Hypothalamus (tissue), 51 donors: ENCODE results near the gene CEP83.
A peak's percentile ranks its signal among the peaks of the same experiment; 100 is the strongest.
"Not testable (repeated sequence)": the region's sequence is repeated elsewhere in the genome, so short reads cannot be mapped to it uniquely, and the experiment has no call there.

Experiments
- DNase-seq, 51 donors: peaks; one replicate each; lab custom pipeline; 2025; lab: John Stamatoyannopoulos, UW

CEP83 gene, protein sequence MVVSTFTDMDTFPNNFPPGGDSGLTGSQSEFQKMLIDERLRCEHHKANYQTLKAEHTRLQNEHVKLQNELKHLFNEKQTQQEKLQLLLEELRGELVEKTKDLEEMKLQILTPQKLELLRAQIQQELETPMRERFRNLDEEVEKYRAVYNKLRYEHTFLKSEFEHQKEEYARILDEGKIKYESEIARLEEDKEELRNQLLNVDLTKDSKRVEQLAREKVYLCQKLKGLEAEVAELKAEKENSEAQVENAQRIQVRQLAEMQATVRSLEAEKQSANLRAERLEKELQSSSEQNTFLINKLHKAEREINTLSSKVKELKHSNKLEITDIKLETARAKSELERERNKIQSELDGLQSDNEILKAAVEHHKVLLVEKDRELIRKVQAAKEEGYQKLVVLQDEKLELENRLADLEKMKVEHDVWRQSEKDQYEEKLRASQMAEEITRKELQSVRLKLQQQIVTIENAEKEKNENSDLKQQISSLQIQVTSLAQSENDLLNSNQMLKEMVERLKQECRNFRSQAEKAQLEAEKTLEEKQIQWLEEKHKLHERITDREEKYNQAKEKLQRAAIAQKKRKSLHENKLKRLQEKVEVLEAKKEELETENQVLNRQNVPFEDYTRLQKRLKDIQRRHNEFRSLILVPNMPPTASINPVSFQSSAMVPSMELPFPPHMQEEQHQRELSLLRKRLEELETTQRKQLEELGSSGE

DNA sequence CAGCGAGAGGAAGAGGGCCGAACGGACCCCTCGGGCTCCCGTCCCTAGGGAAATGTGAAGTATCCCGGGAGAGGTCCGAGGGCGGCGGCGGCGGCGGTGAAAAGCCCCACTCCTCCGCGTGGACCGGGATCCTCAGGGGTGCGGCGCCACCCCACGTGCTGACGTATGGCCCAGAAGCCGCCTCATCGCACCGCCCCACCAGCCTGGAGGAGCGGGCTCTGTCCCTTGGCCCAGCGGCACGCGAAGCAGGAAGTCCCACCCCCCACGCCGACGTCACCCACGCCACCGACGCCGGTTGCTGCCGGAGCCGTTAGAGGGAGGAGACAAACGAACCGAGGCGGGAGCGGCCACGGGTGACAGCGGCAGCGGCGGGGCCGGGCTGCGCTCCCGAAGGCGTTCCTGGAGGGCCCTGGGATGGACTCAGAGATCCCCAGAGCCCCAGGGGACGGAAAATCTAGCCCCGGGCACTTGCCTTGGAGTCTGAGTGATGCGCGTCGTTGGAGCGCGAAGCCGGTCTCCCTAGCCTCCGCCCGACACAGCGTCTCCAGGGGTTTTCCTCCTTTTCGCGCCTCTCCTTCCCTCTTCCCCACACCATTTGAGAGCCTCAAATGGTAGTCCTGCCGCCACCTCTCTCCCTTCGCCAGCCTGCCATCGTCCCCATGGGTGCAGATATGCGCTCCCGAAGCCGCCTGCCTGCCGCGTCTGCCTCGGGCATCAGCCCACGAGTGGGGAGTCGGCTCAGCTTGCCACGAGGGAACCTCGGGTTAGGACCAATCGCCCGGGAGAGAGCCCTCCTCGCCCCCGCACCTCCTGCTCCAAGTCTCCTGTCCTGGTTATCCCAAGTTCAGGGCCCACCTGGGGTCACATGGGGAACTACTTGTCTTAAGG, at the start of gene CEP83:
TSS of gene CEP83 (minus strand) at position 140 of the 888 bp plus-strand sequence. CDS start 47,377 bp downstream, outside the sequence.
- DNase-seq = peak; percentile 63 to 98 (median 94)

DNA sequence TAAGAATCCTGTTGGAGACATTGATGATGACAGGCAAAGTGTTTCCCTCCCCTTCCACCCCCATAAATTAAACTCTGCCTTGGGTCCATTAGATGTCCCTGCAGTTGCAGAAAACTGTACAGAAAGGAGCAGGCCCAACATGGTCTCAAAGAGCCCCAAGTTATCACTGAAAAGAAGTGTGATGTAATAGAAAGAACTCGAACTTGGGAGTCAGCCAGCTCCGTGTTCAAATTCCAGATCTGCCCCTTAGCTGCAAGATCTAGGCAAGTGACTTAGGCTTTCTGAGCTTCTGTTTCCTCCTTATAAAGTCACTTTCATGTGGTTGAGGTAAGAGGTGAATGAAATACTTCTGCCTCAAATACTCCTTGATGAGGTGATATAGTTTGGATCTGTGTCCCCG, 49.6 kb upstream of the CEP83 start:
- DNase-seq = no peak

GRCh38 chr12:94507455-94507854, 47.8 kb upstream of the CEP83 start:
- DNase-seq = no peak

GRCh38 chr12:94504386-94504785, 44.7 kb upstream of the CEP83 start:
- no peak for DNase-seq

GRCh38 chr12:94503619-94504018, 44.0 kb upstream of the CEP83 start:
- DNase-seq = no peak

DNA sequence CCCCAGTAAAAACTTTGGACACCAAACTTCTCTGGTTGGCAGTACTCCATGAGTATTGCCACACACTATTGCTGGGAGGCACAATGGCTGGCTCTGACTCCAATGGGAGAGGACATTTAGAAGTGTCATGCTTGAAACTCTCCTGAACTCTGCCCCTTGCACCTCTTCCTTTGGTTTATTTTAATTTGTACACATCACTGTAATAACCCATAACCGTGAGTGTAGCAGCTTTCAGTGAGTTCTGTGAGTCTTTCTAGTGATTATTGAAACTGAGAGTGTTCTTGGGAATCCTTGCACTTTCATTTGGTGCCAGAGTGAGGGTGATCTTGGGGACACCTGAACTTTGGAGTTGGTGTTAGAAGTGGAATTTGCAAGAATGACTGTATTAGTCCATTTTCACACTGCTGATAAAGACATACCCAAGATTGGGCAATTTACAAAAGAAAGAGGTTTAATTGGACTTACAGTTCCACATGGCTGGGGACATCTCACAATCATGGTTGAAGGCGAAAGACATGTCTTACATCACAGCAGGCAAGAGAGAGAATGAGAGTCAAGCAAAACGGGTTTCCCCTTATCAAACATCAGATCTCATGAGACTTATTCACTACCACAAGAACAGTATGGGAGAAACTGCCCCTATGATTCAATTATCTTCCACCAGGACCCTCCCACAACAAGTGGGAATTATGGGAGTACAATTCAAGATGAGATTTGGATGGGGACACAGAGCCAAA, 41.3 kb upstream of the CEP83 start:
- no peak for DNase-seq

- no peak for DNase-seq
Measured at GRCh38 chr12:94498698-94499097, 39.0 kb upstream of the CEP83 start.

- DNase-seq = no peak
Measured at GRCh38 chr12:94498073-94498472, 38.4 kb upstream of the CEP83 start.

GRCh38 chr12:94495445-94496115, 35.9 kb upstream of the CEP83 start:
- no peak for DNase-seq

GRCh38 chr12:94491489-94491888, 31.8 kb upstream of the CEP83 start:
- no peak for DNase-seq

GRCh38 chr12:94488463-94488862, 28.8 kb upstream of the CEP83 start:
- no peak for DNase-seq

DNA sequence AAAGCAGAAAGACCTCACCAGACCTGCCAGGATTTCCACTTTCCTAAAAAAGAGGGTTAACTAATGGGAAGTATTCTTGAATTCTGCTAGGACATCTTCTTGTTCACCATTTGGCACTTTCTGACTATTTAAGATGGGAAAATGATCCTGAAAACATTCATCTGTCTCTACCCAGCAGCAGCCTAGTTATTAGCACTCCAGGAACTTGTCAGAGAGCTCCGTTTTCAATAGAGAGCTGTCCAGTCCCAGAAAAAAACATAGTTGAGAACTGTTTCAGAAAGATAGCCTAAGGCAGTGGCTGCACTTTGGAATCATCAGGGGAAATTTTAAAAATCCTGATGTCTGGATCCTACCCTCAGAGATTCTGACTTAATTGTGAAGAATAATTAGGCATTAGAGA, 22.1 kb upstream of the CEP83 start:
- no peak for DNase-seq

DNA sequence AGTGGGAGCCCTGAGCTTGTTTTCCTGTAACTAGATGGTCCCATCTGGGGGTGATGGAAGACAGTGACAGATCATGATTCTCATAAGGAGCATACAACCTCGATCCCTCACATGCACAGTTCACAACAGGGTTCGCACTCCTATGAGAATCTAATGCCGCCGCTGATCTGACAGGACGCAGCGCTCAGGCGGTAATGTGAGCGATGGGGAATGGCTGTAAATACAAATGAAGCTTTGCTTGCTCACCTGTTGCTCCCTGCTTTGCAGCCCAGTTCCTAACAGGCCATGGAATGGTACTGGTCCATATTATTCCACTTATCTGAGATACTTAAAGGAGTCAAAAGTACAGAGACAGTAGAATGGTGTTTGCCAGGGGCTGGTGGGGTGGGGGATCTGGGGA, 9.9 kb upstream of the CEP83 start:
- no peak for DNase-seq

- no peak for DNase-seq
Measured at GRCh38 chr12:94460616-94460959, 921 bp upstream of the CEP83 start.

GRCh38 chr12:94458877-94459727, 565 bp downstream of the CEP83 start:
- DNase-seq = peak in 4 of 51 donors; percentile 44 to 71 (median 58)

DNA sequence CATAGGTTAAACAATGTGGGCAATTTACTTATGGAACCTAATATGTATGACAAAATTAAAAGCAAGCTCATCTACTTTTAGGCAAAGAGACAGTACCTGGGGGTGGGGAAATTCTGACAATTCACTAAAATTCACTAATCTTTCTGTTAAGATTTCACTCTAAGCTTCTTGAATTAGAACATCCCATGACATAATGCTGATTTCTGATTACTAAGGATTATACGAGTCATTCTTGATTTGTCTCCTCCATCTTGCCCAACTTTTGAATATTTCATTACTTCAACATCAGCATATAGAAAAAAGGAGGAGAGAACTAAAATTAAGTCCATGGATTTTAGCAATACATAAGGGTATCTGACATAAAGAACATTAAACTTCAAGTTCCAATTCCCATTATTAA, 2.4 kb downstream of the CEP83 start:
- DNase-seq = no peak

DNA sequence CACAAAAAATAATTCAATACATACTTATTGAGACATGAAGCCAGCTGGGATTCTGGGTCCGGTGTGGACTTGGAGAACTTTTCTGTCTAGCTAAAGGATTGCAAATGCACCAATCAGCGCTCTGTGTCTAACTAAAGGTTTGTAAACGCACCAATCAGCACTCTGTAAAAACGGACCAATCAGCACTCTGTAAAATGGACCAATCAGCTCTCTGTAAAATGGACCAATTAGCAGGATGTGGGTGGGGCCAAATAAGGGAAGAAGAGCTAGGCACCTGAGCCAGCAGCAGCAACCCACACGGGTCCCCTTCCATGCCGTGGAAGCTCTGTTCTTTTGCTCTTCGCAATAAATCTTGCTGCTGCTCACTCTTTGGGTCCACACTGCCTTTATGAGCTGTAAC, 5.3 kb downstream of the CEP83 start:
- DNase-seq = not testable (repeated sequence)

- no peak for DNase-seq
Measured at GRCh38 chr12:94445662-94446061, 14.0 kb downstream of the CEP83 start.

DNA sequence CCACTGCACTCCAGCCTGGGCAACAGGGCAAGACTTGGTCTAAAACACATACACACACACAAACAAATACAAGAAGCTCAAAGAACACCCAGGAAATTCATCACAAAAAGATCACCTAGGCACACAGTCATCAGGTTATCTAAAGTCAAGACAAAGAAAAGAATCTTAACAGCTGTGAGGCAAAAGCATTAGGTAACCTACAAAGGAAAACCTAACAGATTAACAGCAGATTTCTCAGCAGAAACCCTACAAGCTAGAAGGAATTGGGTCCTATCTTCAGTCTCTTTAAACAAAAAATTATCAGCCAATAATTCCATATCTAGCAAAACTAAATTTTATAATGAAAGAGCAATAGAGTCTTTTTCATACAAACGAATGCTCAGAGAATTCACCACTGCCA, 22.4 kb downstream of the CEP83 start:
- no peak for DNase-seq
